Fibroblast of peridontal ligament (primary cell): ENCODE results near the gene FAM47E.
"Not testable (repeated sequence)": the region's sequence is repeated elsewhere in the genome, so short reads cannot be mapped to it uniquely, and the experiment has no call there.

ENCODE experiments used
- DNase-seq: peaks from one replicate; pipeline ENCODE4 v3.0.0-alpha.2; 2010; ENCODE audit errors: extremely low read depth

The FAM47E gene

GRCh38 chr4:76270244-76271175 lies 19.0 kb downstream of the FAM47E start:
- DNase-seq = no peak

DNA sequence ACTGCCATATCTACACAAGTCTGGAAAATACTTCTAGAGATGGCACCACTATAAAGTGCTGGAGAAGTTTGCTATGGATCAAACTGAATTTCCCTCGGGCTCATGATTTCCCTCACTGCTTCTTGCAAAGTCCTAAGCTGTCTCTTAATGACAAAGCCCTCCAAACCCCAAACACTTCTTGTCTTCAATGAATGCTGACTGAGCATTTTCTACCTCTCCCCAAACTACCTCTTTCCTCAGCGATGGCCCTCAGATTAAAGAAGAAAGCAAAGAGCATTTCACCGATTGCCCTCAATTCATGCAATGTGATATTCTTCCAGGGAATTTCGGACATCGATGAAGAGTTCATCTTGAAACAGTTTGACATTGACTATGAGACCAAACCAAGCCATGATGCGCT lies 19.7 kb downstream of the FAM47E start:
- DNase-seq = no peak

GRCh38 chr4:76272073-76272472 lies 20.6 kb downstream of the FAM47E start:
- no peak for DNase-seq

DNA sequence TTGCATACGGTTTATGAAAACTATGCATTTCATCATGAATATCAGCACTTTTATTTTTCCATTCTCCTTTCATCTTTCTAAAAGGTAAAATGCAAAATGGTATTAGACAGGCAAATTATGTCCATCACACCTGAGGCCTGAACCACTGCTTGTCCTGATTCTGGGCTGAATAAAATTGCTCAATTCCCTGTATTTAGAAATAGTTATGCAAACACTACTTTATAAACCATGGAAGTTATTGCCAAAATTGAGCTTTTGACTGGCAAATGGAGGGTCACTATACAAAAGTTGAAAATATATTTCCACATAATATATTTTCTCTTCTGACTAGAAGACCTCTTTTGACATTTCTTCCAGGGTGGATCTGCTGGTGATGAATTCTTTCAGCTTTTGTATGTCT lies 21.1 kb downstream of the FAM47E start:
- no peak for DNase-seq

- DNase-seq = no peak
Measured at GRCh38 chr4:76272999-76273398, 21.5 kb downstream of the FAM47E start.

DNA sequence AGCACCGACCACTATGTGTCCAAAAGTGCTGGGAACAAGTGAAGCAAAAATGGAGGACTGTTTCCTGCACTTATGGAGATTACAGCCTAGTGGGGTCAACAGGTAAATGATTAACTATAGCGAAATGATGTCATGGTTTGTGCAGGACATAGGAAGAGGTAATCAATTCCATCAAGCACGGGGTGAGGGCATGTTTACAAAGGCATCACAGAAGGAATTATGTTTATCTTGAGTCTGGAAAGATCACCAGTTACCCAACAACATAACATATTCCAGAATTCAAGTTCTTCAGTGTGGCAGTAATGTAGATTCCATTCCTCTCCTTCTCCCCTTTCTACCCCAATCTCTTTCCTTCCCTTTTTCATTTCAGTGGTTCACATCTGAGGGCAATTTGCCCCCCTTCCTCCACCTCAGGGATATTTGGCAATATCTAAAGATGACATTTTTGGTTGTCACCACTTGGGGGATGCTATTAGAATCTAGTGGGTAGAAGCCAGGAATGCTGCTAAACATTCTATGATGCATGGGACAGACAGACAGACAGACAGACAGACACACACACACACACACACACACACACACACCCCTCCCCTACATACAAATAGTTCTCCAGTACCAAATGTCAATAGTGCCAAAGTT lies 24.1 kb downstream of the FAM47E start:
- DNase-seq = no peak

GRCh38 chr4:76276813-76277212 lies 25.3 kb downstream of the FAM47E start:
- no peak for DNase-seq

DNA sequence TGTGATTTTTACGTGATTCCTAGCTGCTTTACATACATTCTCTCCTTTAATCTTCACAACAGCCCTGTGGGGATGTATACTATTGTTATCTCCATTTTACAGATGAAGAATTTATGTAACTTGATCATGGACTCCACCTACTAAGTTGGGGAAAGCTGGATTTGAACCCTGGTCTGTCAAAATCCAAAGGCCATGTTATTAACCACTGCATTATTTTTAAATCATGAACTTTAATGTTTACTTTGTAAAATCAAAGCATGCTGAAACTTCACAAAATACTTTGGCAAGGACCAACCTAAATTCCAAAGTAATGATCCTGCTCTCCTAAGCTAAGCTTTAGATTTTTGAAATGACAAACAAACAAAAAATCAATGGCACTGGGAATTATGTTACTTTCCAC lies 26.1 kb downstream of the FAM47E start:
- no peak for DNase-seq

- no peak for DNase-seq
Measured at GRCh38 chr4:76278583-76278982, 27.1 kb downstream of the FAM47E start.

GRCh38 chr4:76279462-76279861 lies 27.9 kb downstream of the FAM47E start:
- no peak for DNase-seq

- no peak for DNase-seq
Measured at GRCh38 chr4:76280488-76281441, 29.2 kb downstream of the FAM47E start.

DNA sequence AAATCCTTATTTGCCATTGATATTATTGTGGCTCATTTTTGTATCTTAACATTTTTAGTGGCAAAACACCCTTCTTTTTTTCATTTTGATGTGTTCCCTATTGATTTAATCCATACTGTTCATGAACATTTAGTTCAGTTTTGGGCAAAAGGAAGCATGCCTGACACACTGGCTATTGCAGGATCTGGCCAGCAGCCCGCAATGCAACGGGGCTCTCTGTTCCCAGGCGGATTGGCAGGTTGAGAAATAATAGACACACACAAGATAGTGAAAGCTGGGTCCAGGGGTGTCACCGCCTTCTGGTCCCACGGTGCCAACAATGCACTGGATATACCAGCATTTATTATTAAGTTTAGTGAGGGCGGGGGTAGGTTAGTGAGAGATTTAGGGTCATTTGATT lies 30.1 kb downstream of the FAM47E start:
- DNase-seq = not testable (repeated sequence)

DNA sequence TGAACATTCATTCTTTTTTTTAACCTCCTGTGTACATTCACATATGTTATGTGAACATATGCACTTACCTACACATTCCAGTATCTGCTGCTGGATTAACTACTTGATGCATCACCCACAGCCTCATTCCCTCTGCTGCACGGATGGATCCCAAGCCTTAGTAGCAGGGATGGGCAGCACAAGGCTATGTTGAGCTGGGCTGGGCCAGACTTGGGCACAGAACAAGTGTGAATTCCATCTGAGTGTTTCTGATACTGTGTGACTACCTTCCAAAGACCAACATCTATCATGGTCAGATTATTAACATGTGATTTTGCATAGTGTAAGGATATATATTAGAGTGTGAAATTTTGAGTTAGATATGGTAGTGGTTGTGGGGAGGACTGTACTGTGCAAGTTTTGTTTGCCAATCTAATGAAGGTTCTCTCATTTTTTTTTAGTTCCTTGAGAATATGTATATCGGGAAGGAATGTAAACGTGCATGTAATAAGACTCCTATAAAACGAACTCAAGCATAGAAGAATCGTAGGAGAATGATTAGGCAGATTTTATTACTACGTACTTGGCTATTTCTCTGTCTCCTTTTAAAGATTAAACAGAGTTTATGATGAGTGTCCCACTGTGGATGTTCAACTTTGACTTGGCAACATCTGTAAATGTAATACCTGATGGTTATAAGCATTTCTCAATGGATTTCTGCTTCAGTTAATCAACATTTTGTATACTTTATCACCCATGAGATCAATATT lies 31.6 kb downstream of the FAM47E start:
- no peak for DNase-seq

DNA sequence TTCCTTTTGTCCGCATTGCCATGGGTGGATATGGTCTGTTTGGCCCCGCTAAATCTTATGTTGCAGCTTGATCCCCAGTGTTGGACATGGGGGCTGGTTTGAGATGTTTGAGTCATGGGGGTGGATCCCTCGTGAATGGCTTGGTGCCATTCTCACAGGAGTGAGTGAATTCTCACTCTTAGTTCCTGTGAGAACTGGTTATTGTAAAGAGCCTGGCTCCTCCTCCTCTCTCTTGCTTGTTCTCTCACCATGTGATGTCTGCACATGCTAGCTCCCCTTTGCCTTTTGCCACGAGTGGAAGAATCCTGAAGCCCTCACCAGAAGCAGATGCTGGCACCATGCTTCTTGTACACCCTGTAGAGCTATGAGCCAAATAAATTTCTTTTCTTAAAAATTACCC lies 32.4 kb downstream of the FAM47E start:
- no peak for DNase-seq

DNA sequence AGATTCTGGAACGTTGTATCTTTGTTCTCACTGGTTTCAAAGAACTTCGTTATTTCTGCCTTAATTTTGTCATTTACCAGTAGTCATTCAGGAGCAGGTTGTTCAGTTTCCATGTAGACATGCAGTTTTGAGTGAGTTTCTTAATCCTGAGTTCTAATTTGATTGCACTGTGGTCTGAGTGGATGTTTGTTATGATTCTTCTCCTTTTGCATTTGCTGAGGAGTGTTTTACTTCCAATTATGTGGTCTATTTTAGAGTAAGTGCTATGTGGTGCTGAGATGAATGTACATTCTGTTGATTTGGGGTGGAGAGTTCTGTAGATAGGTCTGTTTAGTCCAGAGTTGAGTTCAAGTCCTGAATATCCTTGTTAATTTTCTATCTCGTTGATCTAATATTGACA lies 36.3 kb downstream of the FAM47E start:
- DNase-seq = not testable (repeated sequence)

- no peak for DNase-seq
Measured at GRCh38 chr4:76292730-76293129, 41.2 kb downstream of the FAM47E start.

DNA sequence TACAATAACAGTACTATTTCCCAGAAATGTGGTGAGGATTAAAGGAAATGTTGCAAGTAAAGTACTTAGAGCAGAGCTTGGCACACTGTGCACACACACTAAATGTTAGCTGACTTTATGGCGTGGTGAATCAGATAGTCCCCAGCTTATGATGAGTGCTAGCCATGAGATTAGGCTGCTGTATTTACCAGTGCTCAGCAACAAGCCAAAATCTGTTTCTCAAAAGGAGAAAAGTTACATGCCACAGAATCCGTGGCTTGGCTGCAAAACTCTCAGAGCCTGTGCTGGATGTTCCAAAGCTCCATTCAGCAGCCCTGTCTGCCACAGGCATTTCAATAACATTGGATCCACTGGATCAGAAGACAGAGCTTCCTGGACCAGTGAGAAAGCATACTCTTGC lies 42.3 kb downstream of the FAM47E start:
- DNase-seq = peak; percentile 31

GRCh38 chr4:76296286-76296820 lies 44.8 kb downstream of the FAM47E start:
- no peak for DNase-seq

- no peak for DNase-seq
Measured at GRCh38 chr4:76298227-76298626, 46.7 kb downstream of the FAM47E start.

GRCh38 chr4:76300012-76300411 lies 48.5 kb downstream of the FAM47E start:
- DNase-seq = no peak
